Fibroblast of skin of left biceps (primary cell): ENCODE results near the gene IRS1.

ENCODE experiments used
- DNase-seq, 2 experiments: peaks; one replicate each; pipeline ENCODE4 v3.0.0-alpha.2; 2013; ENCODE audit warnings: low read depth in 2 of 2

IRS1 gene

GRCh38 chr2:226790431-226790830, 9.2 kb downstream of the IRS1 start:
- DNase-seq = no peak

GRCh38 chr2:226790011-226790410, 9.6 kb downstream of the IRS1 start:
- no peak for DNase-seq

- DNase-seq = no peak
Observed at GRCh38 chr2:226788881-226789490, 10.6 kb downstream of the IRS1 start.

- DNase-seq = no peak
Observed at GRCh38 chr2:226788064-226788463, 11.6 kb downstream of the IRS1 start.

- DNase-seq = no peak
Observed at GRCh38 chr2:226783885-226784284, 15.7 kb downstream of the IRS1 start.

GRCh38 chr2:226782092-226782713, 17.4 kb downstream of the IRS1 start:
- peak in 1 of 2 experiments; percentile 75 for DNase-seq

GRCh38 chr2:226780431-226780830, 19.2 kb downstream of the IRS1 start:
- no peak for DNase-seq

GRCh38 chr2:226777611-226778010, 22.0 kb downstream of the IRS1 start:
- no peak for DNase-seq

GRCh38 chr2:226776104-226776503, 23.5 kb downstream of the IRS1 start:
- no peak for DNase-seq

GRCh38 chr2:226775032-226775509, 24.5 kb downstream of the IRS1 start:
- DNase-seq = no peak

- DNase-seq = no peak
Observed at GRCh38 chr2:226773291-226773690, 26.3 kb downstream of the IRS1 start.

GRCh38 chr2:226772389-226773179, 27.0 kb downstream of the IRS1 start:
- DNase-seq = no peak

- DNase-seq = no peak
Observed at GRCh38 chr2:226771067-226771466, 28.6 kb downstream of the IRS1 start.

GRCh38 chr2:226767056-226767813, 32.4 kb downstream of the IRS1 start:
- DNase-seq = no peak

GRCh38 chr2:226766352-226767055, 33.1 kb downstream of the IRS1 start:
- no peak for DNase-seq

GRCh38 chr2:226763320-226763719, 36.3 kb downstream of the IRS1 start:
- DNase-seq = no peak

GRCh38 chr2:226761195-226761583, 38.4 kb downstream of the IRS1 start:
- no peak for DNase-seq

GRCh38 chr2:226760412-226761194, 39.0 kb downstream of the IRS1 start:
- DNase-seq = no peak

- DNase-seq = no peak
Observed at GRCh38 chr2:226759768-226760167, 39.9 kb downstream of the IRS1 start.

GRCh38 chr2:226758921-226759640, 40.5 kb downstream of the IRS1 start:
- DNase-seq = no peak
